BE2C (cell line): Measurements from ENCODE around the gene PIP5K1B.

Experiments used
- DNase-seq: peaks from one replicate; pipeline ENCODE4 v3.0.0-alpha.2; 2020
- H3K27me3 ChIP-seq: fragments of 250-450 bp; sonication (Bioruptor Pico); 2 replicates; pipeline ENCODE4 v1.5.1; 2020; ENCODE audit warnings: mild to moderate bottlenecking
- H3K36me3 ChIP-seq: fragments of 250-450 bp; sonication (Bioruptor Pico); 2 replicates; pipeline ENCODE4 v1.5.1; 2020; ENCODE audit warnings: mild to moderate bottlenecking
- H3K4me1 ChIP-seq: fragments of 250-450 bp; sonication (Bioruptor Pico); 2 replicates; pipeline ENCODE4 v1.5.1; 2020
- H3K4me3 ChIP-seq: 2 replicates; pipeline ENCODE4 v1.5.1; 2011; ENCODE audit warnings: low read depth, low read length
- H3K9me3 ChIP-seq: fragments of 250-450 bp; sonication (Bioruptor Pico); 2 replicates; pipeline ENCODE4 v1.5.1; 2020
- CTCF ChIP-seq: IDR thresholded peaks from 2 replicates; pipeline ENCODE4 v1.5.1; 2012; ENCODE audit warnings: mild to moderate bottlenecking, low read depth, low read length

PIP5K1B gene

DNA sequence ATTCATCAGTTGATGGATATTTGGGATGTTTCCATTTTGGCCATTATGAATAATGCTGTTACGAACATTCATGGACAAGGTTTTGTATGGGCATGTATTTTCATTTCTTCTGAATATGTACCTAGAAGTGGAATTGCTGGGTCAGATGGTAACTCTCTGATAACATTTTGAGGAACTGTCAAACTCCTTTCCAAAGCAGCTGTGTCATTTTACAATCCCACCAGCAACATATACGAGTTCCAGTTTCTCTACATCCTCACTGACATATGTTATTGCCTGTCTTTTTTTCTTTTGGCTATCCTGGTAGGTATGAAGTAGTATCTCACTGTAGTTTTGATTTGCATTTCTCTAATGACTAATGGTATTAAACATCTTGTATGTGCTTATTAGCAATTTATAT is 222.1 kb downstream of the PIP5K1B start:
- TF ChIP-seq CTCF: no peak
- Histone ChIP-seq H3K27me3 (0 out of 2 replicates have a peak, but pooled peaks cover 3% of the 10 kb centered on the region), H3K36me3 (no peaks in the 10 kb centered on the region), H3K4me3 (no peak overlapping the region), H3K4me1 (no peaks in the 10 kb centered on the region), H3K9me3 (no peaks in the 10 kb centered on the region)
- no peak for DNase-seq

DNA sequence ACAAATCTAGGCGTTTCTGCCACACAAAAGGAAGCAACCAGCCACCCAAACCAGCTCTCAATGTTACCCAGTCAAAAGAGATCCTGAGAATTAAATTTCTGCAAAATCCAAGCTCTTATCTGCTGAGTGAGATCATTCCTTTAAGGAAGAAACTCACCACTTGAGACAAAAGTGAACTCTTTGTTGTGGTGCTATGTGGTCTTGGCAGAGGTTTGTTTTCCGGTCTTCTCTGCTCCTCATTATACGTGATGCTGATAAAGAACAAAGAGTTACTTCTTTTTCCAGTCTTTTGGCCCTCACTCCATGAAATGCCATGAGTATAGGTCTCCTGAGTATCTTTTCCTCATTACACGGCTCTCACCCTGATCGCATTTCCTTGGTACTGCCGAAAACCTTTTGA is 226.8 kb downstream of the PIP5K1B start:
- Histone ChIP-seq H3K27me3 (no peaks in the 10 kb centered on the region), H3K9me3 (no peaks in the 10 kb centered on the region), H3K4me3 (no peak overlapping the region), H3K4me1 (no peaks in the 10 kb centered on the region), H3K36me3 (no peaks in the 10 kb centered on the region)
- DNase-seq: no peak
- no peak for TF ChIP-seq CTCF

- Histone ChIP-seq H3K4me1 (no peaks in the 10 kb centered on the region), H3K36me3 (no peaks in the 10 kb centered on the region), H3K9me3 (no peaks in the 10 kb centered on the region), H3K4me3 (no peak overlapping the region), H3K27me3 (no peaks in the 10 kb centered on the region)
- no peak for DNase-seq
- TF ChIP-seq CTCF: no peak
Measured at GRCh38 chr9:68932458-68932857, 227.4 kb downstream of the PIP5K1B start.

DNA sequence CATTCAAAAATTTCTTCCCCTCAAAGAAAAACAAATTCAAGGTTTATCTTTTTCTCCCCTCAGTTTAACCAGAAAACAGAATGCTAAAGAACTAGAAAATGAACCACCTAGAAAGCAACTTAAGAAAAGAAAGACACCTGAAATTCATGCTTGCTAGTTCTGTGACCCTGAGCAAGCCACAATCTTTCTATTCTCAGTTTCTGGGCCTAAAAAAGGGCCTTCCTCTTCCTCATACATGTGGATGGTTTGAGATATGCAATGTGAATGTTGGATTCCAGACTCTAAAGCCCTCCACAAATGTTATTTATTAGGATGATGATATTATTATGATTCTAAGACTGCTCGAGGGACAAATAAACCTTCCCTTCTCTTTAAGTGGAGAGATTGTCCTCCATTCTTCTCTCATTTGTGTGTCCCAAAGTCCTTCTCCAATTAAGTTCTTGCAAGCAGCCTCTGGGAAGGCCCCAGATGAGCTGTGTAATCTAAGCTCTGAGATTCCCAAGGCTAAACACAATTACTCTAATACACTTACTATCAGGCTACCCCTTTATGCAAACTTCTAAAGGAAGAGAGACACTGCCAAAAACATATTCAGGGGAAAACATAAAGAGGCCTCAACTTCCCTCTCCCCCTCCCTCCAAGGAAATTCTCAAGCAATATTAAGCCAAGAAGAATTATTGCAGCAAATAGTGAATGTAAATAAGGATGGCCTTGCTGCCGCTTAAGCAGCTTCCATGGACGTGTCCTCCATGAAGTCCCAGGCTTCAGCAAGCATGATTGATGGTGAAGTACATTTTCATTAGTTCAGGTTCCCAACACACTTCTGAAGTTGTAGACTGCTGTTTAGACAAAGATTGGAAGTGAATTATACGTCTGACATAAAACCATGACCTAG is 228.6 kb downstream of the PIP5K1B start:
- Histone ChIP-seq H3K4me3 (no peak overlapping the region), H3K36me3 (no peaks in the 10 kb centered on the region), H3K27me3 (no peaks in the 10 kb centered on the region), H3K9me3 (no peaks in the 10 kb centered on the region), H3K4me1 (no peaks in the 10 kb centered on the region)
- TF ChIP-seq CTCF: no peak
- DNase-seq: no peak

GRCh38 chr9:68934329-68934644 is 229.2 kb downstream of the PIP5K1B start:
- no peak for DNase-seq
- Histone ChIP-seq H3K9me3 (no peaks in the 10 kb centered on the region), H3K36me3 (no peaks in the 10 kb centered on the region), H3K4me3 (no peak overlapping the region), H3K27me3 (no peaks in the 10 kb centered on the region), H3K4me1 (no peaks in the 10 kb centered on the region)
- no peak for TF ChIP-seq CTCF

DNA sequence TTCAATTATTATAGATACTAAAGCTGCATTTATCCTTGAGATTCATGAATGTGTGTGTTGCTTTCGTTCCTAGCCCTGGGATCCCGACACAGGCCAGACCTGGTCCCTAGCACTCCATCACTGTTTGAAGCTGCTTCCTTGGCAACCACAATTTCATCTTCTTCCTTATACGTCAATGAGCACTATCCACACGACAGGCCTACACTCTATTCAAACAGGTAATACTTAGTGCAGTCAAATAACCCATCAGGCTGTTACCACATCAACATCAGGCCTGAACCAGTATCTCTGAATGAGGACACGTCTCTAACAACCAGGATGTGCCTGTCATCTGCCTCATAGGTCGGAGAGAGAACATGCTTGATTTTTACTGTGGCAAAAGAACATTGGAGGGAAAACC is 235.5 kb downstream of the PIP5K1B start:
- DNase-seq: no peak
- Histone ChIP-seq H3K36me3 (no peaks in the 10 kb centered on the region), H3K4me1 (no peaks in the 10 kb centered on the region), H3K27me3 (peaks cover 6% of the 10 kb centered on the region; the same call in 1 of the 2 replicates), H3K9me3 (no peaks in the 10 kb centered on the region), H3K4me3 (no peak overlapping the region)
- no peak for TF ChIP-seq CTCF
